ENCODE data around the gene CD48.

DNA sequence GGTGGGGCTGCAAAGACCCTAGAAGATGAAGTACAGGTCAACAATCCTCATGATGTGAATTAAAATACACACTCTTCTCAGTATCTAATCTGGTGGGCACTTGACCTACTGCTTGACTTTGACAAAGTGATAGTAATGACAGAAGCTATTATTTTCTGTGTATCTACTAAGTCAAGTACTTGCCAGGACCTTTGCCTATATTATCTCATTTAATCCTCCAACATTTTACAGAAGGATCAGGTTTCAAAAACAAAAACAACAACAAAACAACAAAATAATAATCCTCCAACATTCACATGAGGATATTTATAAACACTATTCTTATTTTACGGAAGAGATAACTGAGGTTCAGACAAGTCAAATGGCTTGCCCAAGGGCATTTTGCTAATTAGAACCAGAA, 4.4 kb upstream of the CD48 start:
- TF ChIP-seq, protein P1, sequence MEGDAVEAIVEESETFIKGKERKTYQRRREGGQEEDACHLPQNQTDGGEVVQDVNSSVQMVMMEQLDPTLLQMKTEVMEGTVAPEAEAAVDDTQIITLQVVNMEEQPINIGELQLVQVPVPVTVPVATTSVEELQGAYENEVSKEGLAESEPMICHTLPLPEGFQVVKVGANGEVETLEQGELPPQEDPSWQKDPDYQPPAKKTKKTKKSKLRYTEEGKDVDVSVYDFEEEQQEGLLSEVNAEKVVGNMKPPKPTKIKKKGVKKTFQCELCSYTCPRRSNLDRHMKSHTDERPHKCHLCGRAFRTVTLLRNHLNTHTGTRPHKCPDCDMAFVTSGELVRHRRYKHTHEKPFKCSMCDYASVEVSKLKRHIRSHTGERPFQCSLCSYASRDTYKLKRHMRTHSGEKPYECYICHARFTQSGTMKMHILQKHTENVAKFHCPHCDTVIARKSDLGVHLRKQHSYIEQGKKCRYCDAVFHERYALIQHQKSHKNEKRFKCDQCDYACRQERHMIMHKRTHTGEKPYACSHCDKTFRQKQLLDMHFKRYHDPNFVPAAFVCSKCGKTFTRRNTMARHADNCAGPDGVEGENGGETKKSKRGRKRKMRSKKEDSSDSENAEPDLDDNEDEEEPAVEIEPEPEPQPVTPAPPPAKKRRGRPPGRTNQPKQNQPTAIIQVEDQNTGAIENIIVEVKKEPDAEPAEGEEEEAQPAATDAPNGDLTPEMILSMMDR (IDR thresholded peaks at IDR 0.05; ENCODE audit: borderline replicate concordance, extremely low read depth, low read length, poor library complexity, severe bottlenecking) = no peak
- no peak for TF ChIP-seq EZH2 (IDR thresholded peaks at IDR 0.05; ENCODE audit: borderline replicate concordance, low read depth, low read length, severe bottlenecking)

Data from DND-41 (cell line).